Liver (tissue), 9 donors: ENCODE results near the gene AP1S3. TPM values are rescaled to one million over a fixed set of nuclear protein-coding genes. Genes with fewer than 3 reads are reported as not detected.

ENCODE experiments used
- DNase-seq: peaks from one replicate; pipeline ENCODE4 v3.0.0-alpha.2; 2017; ENCODE audit warnings: low spot score
- H3K27ac ChIP-seq, 2 donors: one replicate each; pipeline ENCODE4 v1.7.0; 2013; ENCODE audit warnings: inconsistent platforms in 2 of 2, low read length in 2 of 2, control low read depth in 1 of 2, low read depth in 1 of 2, mild to moderate bottlenecking in 1 of 2
- H3K27me3 ChIP-seq, 4 donors: one replicate each; pipeline versions ENCODE4 v1.6.1 to v1.7.0; 2013; ENCODE audit warnings: low read length in 3 of 4, inconsistent platforms in 1 of 4, mild to moderate bottlenecking in 1 of 4, moderate library complexity in 1 of 4; ENCODE audit not compliant: control insufficient read depth in 4 of 4, insufficient read depth in 4 of 4
- H3K36me3 ChIP-seq, 4 donors: one replicate each; pipeline versions ENCODE4 v1.6.1 to v1.7.0; 2013; ENCODE audit warnings: low read length in 3 of 4, mild to moderate bottlenecking in 3 of 4, low read depth in 1 of 4, moderate library complexity in 1 of 4; ENCODE audit not compliant: control insufficient read depth in 4 of 4, insufficient read depth in 3 of 4
- H3K4me1 ChIP-seq, 4 donors: one replicate each; pipeline versions ENCODE4 v1.6.1 to v1.7.0; 2013; ENCODE audit warnings: low read length in 3 of 4, mild to moderate bottlenecking in 3 of 4, moderate library complexity in 1 of 4; ENCODE audit not compliant: control insufficient read depth in 4 of 4, insufficient read depth in 4 of 4
- H3K4me3 ChIP-seq, 3 donors: one replicate each; pipeline versions ENCODE4 v1.6.1 to v1.7.0; 2013; ENCODE audit warnings: low read length in 3 of 3, control low read depth in 1 of 3, low read depth in 1 of 3, mild to moderate bottlenecking in 1 of 3
- H3K9ac ChIP-seq, 2 donors: one replicate each; pipeline ENCODE4 v1.7.0; 2013; ENCODE audit warnings: low read length in 2 of 2, mild to moderate bottlenecking in 2 of 2, moderate library complexity in 2 of 2, control low read depth in 1 of 2, low read depth in 1 of 2
- H3K9me3 ChIP-seq, 4 donors: one replicate each; pipeline versions ENCODE4 v1.6.1 to v1.7.0; 2013; ENCODE audit warnings: low read length in 3 of 4; ENCODE audit not compliant: control insufficient read depth in 4 of 4
- ATF3 ChIP-seq: IDR thresholded peaks from 2 replicates; pipeline ENCODE4 v1.6.1; 2016; ENCODE audit warnings: antibody characterized with exemption
- EGR1 ChIP-seq, 2 donors: IDR thresholded peaks; 2 replicates each; pipeline ENCODE4 v1.6.1; 2016 to 2018; ENCODE audit warnings: antibody characterized with exemption in 2 of 2, low read depth in 2 of 2
- FOXA1 ChIP-seq: IDR thresholded peaks from 2 replicates; pipeline ENCODE4 v1.6.1; 2016; ENCODE audit warnings: antibody characterized with exemption
- FOXA2 ChIP-seq: IDR thresholded peaks from 2 replicates; pipeline ENCODE4 v1.6.1; 2016; ENCODE audit warnings: antibody characterized with exemption
- GABPA ChIP-seq, 2 donors: IDR thresholded peaks in 1 of 2; conservative IDR thresholded peaks in 1 of 2; 2 replicates each; pipeline ENCODE4 v1.6.1; 2016; ENCODE audit warnings: antibody characterized with exemption in 2 of 2, mild to moderate bottlenecking in 1 of 2, moderate library complexity in 1 of 2
- HNF4A ChIP-seq, 2 donors: conservative IDR thresholded peaks; 2 replicates each; pipeline ENCODE4 v1.6.1; 2016; ENCODE audit warnings: antibody characterized with exemption in 2 of 2, mild to moderate bottlenecking in 2 of 2
- HNF4G ChIP-seq: IDR thresholded peaks from 2 replicates; pipeline ENCODE4 v1.6.1; 2016; ENCODE audit warnings: antibody characterized with exemption
- JUND ChIP-seq, 2 donors: IDR thresholded peaks; 2 replicates each; pipeline ENCODE4 v1.6.1; 2016; ENCODE audit warnings: antibody characterized with exemption in 2 of 2
- MAX ChIP-seq: IDR thresholded peaks from 2 replicates; pipeline ENCODE4 v1.6.1; 2016; ENCODE audit warnings: antibody characterized with exemption
- NR2F2 ChIP-seq: IDR thresholded peaks from 2 replicates; pipeline ENCODE4 v1.6.1; 2016; ENCODE audit warnings: antibody characterized with exemption
- REST ChIP-seq: IDR thresholded peaks from 2 replicates; pipeline ENCODE4 v1.6.1; 2016; ENCODE audit warnings: antibody characterized with exemption, mild to moderate bottlenecking
- RXRA ChIP-seq, 2 donors: IDR thresholded peaks; 2 replicates each; pipeline ENCODE4 v1.6.1; 2017 to 2018; ENCODE audit warnings: antibody characterized with exemption in 2 of 2, mild to moderate bottlenecking in 1 of 2
- SP1 ChIP-seq: IDR thresholded peaks from 2 replicates; pipeline ENCODE4 v1.6.1; 2018; ENCODE audit warnings: antibody characterized with exemption, mild to moderate bottlenecking
- YY1 ChIP-seq: IDR thresholded peaks from 2 replicates; pipeline ENCODE4 v1.6.1; 2016; ENCODE audit warnings: antibody characterized with exemption, mild to moderate bottlenecking
- ZBTB33 ChIP-seq: IDR thresholded peaks from 2 replicates; pipeline ENCODE4 v1.6.1; 2016; ENCODE audit warnings: antibody characterized with exemption
- WGBS: extraction: QIAGEN DNeasy Blood & Tissue Kit; methylation state at CpG from one replicate; pipeline ENCODE4 v1.1.7; 2013; 5-methylcytosine and 5-hydroxymethylcytosine counted together
- polyA plus RNA-seq, 2 donors: library from polyadenylated mRNA; stranded (reverse) in 1 of 2; unstranded in 1 of 2; fragments of 200-250 nt in 1 of 2; fragments of >200 nt in 1 of 2; fragmentation: Nextera tagmentation in 1 of 2; extraction: Ambion mirVana in 1 of 2; gene quantifications; one replicate each; pipeline versions ENCODE4 v1.2.1 to v1.2.3, GENCODE V29; 2013 to 2015
- total RNA-seq, 2 donors: library from RNA; depleted of rRNA; stranded (reverse); fragments of >200 nt; gene quantifications; one replicate each; pipeline ENCODE4 v1.2.3, GENCODE V29; 2014
- donor health status: healthy.
- donor health status: healthy.
- donor health status: healthy.
- donor health status: healthy.
- donor health status: healthy.

Gene AP1S3
- total and polyA plus RNA-seq, 4 donors: 1.1 to 3.8 (median 2.4) TPM

- no peaks in the 10 kb centered on the region for H3K36me3 ChIP-seq
- no peaks in the 10 kb centered on the region for H3K4me1 ChIP-seq
- no peak overlapping the region for H3K4me3 ChIP-seq
- TF ChIP-seq HNF4A (conservative IDR thresholded peaks at IDR 0.05): no peak
- TF ChIP-seq JUND (IDR thresholded peaks at IDR 0.05): no peak
- no peak for TF ChIP-seq RXRA (IDR thresholded peaks at IDR 0.05)
- no peak for TF ChIP-seq NR2F2
- TF ChIP-seq SP1: no peak
- TF ChIP-seq REST: no peak
- no peak for TF ChIP-seq FOXA1
- no peak for TF ChIP-seq EGR1 (IDR thresholded peaks at IDR 0.05; ENCODE audit: low read depth in 2 of 2)
- no peak for TF ChIP-seq ATF3
- no peak for TF ChIP-seq GABPA (IDR thresholded peaks at IDR 0.05 in 1 of 2, conservative IDR thresholded peaks at IDR 0.05 in 1 of 2)
- no peak for TF ChIP-seq ZBTB33
- TF ChIP-seq YY1: no peak
- no peak for TF ChIP-seq HNF4G
- no peak overlapping the region for H3K9ac ChIP-seq
- H3K9me3 ChIP-seq: no peaks in the 10 kb centered on the region
- no peak overlapping the region for H3K27ac ChIP-seq
- no peaks in the 10 kb centered on the region for H3K27me3 ChIP-seq
- no peak for DNase-seq
- 95% methylated on average over 3 of the region's 3 CpGs for WGBS
Observed at GRCh38 chr2:223819891-223820290, 17.5 kb downstream of the AP1S3 start.

GRCh38 chr2:223815884-223816570 lies 21.4 kb downstream of the AP1S3 start:
- H3K4me1 ChIP-seq: no peaks in the 10 kb centered on the region
- H3K4me3 ChIP-seq: no peak overlapping the region
- H3K27ac ChIP-seq: no peak overlapping the region
- TF ChIP-seq FOXA2 (no peak), HNF4G (no peak), HNF4A (conservative IDR thresholded peaks at IDR 0.05) (no peak), EGR1 (IDR thresholded peaks at IDR 0.05; ENCODE audit: low read depth in 2 of 2) (no peak), MAX (no peak), FOXA1 (no peak)
- no peaks in the 10 kb centered on the region for H3K27me3 ChIP-seq
- H3K9me3 ChIP-seq: no peaks in the 10 kb centered on the region
- no peak overlapping the region for H3K9ac ChIP-seq
- no peak for DNase-seq
- WGBS: 76% methylated on average over 13 of the region's 13 CpGs
- H3K36me3 ChIP-seq: no peaks in the 10 kb centered on the region
